GM21737 (cell line): ENCODE results near the gene CCDC88B.

Experiments
- ATAC-seq: cut with Tn5 transposase; IDR thresholded peaks from one replicate; pipeline ENCODE4 v1.9.1; 2021; ENCODE audit warnings: mild to moderate bottlenecking, moderate library complexity; ENCODE audit not compliant: unreplicated experiment

Gene CCDC88B

DNA sequence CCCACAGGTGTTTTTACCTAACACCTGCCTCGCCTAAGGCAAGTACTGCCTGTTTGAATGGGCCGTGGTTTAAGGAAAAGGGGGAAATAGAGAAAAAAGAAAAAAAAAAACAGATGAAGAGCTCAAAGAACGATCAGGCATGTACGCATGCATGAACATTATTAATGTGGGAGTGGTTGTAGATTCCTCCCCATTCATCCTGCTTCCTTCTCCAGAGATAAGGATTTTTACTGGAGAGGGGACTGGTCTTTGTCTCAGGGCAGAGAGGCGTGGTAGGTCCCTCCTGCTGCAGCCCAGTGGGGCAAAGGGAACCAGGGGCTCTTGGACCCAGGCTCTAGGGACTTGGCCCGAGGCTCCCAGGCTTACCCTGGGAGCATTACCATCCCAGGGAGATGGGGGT lies 42.0 kb downstream of the CCDC88B start:
- no peak for ATAC-seq

DNA sequence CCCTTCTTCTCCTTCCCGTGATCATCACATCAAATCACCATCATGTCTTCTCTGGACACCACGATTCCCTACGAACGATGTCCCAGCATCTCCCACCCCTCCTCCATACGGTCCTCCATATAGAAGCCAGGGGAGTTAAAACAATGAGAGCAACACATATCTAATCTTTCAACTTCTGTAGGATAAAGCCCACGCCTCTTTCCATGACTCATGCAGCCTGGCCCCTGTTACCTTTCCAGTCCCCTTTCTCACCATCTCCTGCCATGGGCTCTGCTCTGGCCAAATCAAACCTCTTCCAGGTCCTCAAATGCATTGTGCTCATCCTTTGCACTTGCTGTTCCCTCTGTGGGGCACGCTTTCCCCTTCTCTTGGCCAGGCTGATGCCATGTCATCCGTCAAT lies 42.6 kb downstream of the CCDC88B start:
- no peak for ATAC-seq

DNA sequence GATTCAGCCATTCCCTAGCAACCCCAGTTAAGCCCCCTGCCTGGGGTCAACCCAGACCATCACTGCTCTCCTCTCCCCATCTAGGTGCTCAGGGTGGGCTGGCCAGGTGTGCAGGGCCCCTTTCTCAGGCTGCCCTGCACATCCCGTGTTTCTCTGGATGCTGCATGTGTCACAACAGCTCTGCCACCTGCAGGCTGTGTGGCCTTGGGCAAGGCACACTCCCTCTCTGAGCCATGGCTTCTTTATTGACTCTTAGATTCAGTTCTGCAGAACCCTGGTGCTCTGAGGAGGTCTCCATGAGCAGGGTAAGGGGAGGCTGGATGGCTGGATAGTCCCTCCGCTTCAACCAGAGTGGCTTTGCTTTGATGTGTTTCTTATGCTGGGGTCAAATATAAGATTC lies 43.6 kb downstream of the CCDC88B start:
- no peak for ATAC-seq

DNA sequence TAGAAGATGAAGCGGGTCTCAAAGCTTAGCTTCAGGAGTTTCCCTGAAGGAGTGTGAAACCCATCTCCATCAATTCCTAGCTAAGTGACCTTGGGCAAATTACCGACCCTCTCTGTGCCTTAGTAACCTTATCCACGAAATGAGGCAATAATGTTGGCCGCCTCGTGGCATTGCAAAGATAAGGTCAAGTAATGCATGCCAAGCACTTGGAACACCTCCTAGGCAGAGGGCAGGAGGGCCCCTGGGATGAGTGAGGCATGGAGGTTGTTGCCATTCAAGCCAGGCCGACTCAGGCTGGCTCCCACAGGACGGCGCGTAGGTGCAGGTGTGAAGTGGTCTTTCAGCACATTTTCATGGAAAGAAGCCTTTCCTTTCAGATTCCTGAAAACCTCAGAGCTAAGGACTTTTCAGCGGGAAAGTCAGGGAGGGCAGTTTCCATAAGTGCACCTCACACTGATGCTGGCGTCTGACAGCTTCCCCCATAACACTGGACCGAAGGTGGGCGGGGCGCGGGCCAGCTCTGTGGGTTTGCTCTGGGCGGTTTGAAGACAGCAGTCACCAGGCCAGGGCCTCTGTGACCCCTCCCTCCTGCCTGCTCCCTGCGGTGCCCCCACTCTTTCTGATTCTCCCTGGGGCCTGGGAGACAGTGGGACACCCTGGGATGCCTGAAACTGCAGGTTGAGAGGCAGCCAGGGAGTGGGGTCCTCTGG lies 44.2 kb downstream of the CCDC88B start:
- no peak for ATAC-seq

DNA sequence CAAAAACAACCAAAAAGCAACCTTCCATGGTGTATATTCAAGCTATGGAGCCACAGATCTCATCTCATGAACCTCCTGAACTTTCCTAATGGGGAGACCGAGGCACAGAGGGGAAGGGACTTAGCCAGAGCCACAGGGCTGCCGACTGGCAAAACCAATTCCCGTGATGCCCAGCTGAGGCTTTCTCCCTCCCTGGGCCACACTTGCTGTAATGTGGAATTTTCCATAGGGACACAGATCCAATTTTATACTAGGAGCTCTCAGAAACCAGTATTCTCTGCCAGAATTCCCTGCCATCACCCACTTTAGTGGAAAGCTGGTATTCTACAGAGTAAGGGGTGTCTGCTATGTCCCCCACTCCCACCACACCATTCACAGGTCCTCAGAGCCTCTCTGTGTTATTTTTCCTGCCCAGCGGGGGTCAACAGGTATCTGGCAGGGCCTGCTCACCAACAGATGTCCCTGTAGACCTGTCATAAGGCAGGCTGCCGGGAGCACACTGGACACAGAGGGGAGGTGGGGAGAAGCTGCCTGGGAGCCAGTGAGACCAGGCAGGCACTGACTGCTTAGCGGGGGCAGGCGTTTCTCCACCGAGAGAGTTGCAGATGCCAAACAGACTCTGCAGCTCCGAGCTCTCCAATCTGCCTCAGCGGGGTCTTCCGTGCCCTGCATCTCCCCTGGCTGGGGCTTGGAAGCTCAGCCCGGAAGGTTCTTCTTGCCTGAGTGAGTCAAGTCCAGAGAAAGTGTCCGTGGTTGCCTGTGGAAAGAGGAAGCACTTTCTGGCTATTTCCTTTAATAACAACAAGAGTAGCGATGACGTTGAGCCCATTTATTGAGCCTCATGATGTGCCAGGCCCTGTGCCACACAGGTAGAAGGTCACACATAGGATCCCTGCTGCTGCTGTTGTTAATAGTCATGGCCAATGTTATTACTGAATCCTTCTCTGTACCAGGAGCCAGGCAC lies 45.3 kb downstream of the CCDC88B start:
- ATAC-seq: no peak

DNA sequence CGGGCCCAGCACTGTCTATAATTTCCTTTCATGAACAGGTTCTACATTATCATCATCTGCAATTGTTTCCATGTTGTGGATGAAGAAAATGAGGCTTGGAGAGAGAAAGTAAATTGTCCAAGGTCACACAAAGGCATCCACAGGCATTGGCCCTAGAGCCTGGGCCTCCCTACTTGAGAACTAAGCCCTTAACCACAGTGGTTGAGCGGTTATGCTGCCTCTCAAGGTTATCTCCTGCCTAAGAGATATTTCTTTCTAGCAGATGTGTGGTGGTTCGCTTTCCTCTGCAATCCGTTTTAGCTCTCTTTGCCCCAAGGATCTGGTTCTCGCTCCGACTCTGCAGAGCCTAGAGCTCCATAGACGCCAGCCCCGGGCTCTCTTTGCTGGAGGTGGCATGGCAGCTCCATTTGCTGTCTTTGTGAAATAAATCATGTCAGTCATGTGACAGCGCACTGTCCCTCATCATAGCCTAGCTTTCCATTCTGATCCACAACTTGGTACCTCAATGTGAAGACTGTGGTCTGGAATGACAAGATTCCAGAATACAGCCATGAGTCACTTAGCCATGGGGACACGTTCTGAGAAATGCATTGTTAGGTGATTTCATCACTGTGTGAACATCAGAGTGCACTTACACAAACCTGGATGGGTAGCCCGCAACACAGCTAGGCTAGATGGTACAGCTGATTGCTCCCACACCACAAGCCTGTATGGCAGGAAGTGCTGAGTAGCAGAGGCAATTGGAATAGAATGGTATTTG lies 46.1 kb downstream of the CCDC88B start:
- no peak for ATAC-seq

DNA sequence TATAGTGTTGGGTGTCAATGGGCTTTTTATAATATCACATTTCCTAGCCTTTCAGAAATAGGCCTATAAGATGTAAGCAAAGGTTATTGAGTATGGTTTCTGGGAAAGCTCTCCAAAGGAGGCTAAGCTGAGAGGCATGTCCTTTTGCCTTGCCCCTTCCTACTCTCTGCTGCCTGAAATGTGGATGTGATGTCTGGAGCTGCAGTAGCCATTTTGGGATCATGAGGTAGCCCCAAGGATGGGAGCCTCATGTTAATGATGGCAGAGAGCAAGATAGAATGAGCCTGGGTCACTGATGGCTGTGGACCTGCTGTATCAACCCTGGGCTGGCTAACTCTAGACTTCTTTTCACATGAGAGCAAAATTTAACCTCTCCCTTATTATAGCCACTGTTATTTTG lies 47.9 kb downstream of the CCDC88B start:
- ATAC-seq: no peak

DNA sequence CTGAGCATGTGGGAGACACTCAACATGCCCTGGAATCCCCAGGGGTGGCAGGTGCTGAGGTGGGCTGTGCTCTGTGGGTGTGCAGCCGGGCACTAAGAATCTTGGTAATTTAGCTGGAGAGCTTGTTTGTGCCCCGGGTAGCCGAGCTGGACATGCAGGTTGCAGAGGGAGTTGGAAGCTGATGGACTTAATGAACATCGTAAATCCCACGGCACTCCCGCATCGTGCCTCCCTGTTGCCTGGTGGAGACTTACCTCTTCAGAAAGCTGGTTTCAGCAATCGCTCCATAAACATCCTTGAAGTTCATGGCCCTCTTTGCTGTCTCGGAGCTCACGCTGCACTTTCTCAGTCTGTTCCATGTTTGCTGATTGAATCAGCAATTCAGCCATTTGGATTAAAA lies 48.9 kb downstream of the CCDC88B start:
- no peak for ATAC-seq

DNA sequence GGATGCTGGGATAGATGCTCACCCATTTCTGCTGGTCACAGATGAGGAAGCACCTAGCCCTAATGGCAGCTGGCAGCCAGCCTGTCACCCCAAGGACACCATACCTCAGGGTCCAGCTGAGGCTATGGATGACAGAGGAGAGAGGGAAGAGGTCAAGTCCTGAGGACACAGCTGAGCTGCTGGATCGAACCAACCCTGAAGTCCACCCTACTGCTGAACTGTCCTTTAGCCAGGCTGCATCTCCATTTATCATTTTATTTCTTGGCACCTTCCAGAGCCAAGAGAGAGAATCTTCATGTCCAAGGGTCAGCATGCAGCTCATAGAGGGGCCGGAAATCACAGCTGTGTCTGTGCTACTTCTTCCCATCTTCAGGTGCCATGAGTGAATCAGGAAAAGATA lies 49.8 kb downstream of the CCDC88B start:
- no peak for ATAC-seq

DNA sequence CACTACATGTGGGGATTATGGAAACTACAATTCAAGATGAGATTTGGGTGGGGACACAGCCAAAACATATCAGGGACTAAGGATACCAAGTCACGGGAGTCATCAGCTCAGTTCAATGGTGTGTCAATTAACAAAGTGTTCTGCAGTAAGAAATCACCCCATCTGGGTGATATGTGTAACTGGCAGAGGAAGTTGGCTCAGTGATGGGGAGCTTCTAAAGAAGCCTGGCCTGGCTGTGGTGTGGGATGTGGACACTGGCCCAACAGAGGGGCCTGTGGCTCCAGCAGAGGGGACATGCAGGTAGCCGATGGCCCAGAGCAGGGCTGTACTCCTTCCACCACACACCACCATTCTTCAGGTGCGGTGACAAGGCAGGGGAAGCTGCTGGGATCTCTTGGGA lies 50.6 kb downstream of the CCDC88B start:
- ATAC-seq: no peak

DNA sequence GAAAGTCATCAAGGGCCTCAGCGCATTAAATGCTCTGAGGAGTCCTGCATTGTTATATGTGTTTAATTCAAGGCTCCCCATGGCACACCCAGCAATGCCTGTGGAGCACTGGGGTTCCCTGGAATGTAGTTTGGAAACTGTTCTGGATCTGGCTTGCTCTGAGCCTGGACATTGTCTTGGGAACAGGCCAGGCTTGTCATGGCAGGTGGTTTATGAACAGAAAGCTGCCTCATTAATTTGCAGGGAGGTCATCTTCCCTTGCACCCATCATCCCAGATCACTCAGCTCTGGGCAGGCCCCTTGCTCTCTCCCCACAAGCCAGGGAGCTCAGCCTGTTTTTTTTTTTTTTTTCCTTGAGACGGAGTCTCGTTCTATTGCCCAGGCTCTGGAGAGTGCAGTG lies 51.8 kb downstream of the CCDC88B start:
- ATAC-seq: no peak

DNA sequence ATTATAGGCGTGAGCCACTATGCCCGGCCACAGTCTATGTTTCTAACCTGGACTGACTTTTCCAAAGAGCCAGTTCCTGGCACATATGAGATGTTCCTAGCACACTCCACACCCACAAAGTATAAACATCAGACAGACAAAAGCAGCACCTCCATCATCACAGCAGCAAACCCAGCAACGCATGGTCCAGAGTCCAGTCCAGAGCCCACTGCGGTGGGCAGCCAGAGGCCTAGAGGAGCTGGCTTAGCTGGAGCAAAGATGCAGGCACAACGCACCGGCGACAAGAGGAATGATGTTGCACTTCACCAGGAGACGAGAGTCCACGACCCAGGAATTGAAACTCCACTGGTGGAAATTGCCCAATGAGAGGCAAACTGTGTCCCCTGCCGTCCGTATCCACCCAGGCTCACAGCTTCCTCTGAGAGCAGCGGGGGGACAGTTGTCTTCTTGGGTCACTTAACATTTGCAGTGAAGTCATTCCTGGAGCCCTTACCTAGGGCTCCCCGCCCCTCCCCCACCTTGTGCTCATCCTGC lies 55.6 kb downstream of the CCDC88B start:
- ATAC-seq: no peak

DNA sequence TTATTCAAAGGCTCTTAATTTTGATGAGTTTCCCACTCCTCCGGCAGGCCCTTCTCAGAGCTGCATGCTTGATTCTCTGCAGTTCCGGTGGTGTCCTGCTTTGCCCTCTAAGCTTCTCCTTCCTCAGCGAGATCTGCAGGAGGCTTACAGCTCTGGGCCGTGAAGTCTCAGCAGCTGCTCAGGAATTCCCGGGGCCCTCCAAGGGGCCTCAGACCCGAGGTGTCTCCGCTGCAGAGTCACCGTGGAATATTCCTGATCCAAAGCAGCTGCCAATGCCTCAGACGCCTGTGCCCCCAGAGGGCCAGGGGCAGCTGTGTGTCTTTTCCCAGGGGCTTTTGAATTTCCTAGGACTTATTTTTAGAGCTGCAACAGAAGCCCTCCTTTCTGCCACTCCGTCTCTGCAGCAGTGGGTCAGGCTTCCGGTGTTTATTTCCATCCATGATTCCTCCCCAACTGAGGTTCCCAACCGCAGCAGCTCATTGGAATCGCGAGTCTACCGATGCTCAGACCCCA lies 56.1 kb downstream of the CCDC88B start:
- no peak for ATAC-seq

DNA sequence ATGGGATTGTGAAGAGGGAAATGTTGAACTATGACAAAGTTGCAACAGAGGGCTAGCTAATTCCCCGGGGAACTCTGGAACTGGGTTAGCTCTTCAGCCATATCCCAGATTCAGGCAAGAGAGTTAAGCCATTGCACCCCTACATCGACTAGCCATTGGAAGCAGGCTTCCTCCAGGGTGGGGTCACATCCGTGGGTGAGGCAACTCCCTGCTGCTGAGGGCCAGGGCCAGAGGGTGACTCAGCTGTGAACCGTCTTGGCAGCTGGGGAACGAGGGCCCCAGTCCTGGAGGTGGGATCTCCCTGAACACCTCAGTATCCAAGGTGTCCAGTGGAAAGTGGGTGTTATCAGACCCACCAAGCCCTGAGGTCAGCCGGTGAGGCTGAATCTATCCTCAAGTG lies 60.1 kb downstream of the CCDC88B start:
- ATAC-seq: no peak

DNA sequence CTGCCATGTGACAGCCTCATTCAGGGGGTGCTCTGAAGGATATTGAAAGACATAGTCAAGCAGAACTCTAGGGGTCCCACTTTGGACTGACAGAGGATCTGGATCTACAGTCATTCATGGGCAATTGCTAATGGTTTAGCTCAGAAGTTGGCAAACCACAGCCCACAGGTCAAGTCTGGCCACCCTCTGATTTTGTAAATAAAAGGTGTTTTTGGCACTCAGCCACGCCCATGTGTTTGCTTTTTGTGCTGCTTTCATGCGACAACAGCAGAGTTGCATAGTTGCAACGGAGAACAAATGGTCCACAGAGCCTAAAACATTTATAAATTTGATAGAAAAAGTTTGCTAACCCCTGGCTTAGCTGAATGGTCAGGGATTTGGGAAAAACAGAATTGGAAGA lies 60.7 kb downstream of the CCDC88B start:
- ATAC-seq: no peak

DNA sequence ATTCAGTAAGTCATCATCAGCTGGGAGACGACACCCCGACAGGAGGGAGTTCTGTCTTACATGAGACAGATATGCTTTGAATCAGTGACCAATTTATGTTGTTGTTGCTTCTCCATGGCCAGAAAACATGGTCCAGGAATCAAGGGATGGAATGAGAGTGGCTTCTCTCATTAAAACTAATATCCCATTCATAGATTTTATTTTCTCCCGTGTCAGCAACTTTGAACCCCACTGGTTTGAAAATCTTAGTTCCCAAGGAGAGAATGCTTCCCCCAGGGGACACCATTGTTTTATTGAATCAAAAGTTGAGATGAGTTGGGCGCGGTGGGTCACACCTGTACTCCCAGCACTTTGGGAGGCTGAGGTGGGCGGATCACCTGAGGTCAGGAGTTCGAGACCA lies 61.8 kb downstream of the CCDC88B start:
- ATAC-seq: no peak

DNA sequence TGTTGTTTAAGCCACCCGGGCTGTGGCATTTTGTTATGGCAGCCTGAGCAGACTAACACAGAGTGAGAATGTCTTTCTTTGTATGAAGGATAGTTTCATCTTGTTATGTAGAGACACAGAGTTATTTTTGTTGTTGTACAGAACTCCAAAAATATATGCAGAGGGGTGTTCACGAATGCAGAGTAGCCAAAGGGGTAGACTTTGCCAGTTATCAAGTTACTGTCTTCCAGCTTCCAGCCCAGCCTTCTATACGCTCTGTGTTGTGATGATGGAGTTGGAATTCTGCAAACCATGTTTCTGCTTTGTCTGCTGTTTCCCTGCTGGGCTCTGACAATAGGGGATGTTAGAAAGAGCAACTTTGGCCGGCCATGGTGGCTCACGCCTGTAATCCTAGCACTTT lies 63.1 kb downstream of the CCDC88B start:
- ATAC-seq: no peak

DNA sequence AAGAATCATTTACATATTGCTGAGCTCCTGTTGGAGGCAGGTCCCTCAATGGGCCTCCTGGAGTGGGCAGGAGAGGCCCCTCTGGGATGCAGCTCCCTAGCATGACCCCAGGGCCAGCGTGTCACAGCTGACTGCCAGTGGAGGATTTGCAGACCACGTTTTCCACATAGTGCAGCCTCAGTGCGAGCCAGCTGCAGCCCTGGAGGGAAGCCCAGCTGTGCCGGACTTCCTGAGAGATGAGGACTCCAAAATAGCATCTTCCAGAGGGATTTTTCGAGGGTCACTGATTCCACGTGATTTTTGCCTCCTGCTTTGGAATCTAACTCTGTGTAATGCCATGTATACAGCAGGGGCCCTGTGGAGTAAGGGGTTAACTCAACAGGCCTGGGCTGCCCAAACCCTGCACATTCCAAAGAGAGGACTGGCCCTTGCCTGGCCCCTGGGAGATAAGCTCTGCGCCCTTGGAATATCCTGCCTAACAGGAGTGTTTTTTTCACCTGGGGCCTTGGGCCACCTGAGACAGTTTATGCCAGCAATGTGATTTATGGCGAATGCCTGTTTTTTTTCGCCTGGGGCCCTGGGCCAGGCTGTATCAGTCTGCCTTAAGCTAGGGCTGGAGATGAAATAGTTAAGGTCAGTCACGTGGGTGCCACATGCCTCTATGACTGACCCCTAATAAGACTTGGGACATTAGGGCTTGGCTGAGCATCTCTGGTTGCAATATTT lies 66.4 kb downstream of the CCDC88B start:
- ATAC-seq: no peak
